Subcutaneous abdominal adipose tissue (tissue), 5 donors: ENCODE data around the gene ZNF407.

ENCODE experiments used
- H3K27ac ChIP-seq: one replicate; pipeline ENCODE4 v1.7.0; 2013; ENCODE audit warnings: low read depth, mild to moderate bottlenecking, inconsistent platforms, low read length, moderate library complexity
- H3K27me3 ChIP-seq, 5 donors: one replicate each; pipeline ENCODE4 v1.7.0; 2013; ENCODE audit warnings: low read length in 5 of 5, inconsistent platforms in 1 of 5; ENCODE audit not compliant: control insufficient read depth in 5 of 5, insufficient read depth in 4 of 5
- H3K36me3 ChIP-seq, 5 donors: one replicate each; pipeline ENCODE4 v1.7.0; 2013; ENCODE audit warnings: low read length in 5 of 5; ENCODE audit not compliant: control insufficient read depth in 5 of 5, insufficient read depth in 5 of 5
- H3K4me1 ChIP-seq, 5 donors: one replicate each; pipeline ENCODE4 v1.7.0; 2013; ENCODE audit warnings: low read length in 5 of 5, mild to moderate bottlenecking in 3 of 5, moderate library complexity in 1 of 5; ENCODE audit not compliant: control insufficient read depth in 5 of 5, insufficient read depth in 5 of 5
- H3K4me3 ChIP-seq, 5 donors: one replicate each; pipeline ENCODE4 v1.7.0; 2013; ENCODE audit warnings: low read length in 5 of 5, low read depth in 1 of 5
- H3K9ac ChIP-seq, 5 donors: one replicate each; pipeline ENCODE4 v1.7.0; 2013; ENCODE audit warnings: low read length in 5 of 5, mild to moderate bottlenecking in 4 of 5, moderate library complexity in 3 of 5
- H3K9me3 ChIP-seq, 5 donors: one replicate each; pipeline ENCODE4 v1.7.0; 2013; ENCODE audit warnings: low read length in 5 of 5; ENCODE audit not compliant: control insufficient read depth in 5 of 5
- donor health status: healthy.
- donor health status: healthy.
- donor health status: healthy.
- donor health status: healthy.
- donor health status: healthy.

The ZNF407 gene

DNA sequence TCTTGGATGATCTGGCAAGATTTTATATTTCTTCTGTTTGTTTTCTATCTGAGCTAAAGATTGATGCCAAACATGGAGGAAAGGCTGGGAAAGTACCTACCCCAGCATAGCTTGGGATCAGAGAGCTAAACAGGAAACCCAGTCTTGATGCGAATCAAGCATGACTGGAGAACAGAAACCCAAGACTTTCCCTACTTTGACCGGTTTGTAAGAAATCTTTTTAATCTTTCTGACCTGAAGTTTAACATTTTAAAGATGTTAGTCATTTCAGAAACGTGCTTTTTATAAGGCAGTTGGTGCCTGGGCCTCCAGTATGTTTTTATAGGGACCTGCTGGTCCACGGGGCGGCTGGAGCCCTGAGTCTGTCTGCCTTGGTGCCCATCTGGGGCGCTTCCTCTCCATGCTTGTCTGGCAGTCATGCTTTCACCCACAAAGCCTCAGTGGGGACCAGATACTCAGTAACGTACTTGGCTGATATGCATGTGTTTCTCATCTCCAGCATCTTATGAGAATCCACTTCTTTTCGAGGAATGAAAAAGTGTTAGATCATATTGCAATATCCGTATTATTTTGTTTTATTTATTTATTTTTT lies 344.7 kb downstream of the ZNF407 start:
- Histone ChIP-seq H3K9ac (no peak overlapping the region), H3K4me3 (no peak overlapping the region), H3K27ac (no peak overlapping the region), H3K36me3 (no peaks in the 10 kb centered on the region), H3K4me1 (no peaks in the 10 kb centered on the region), H3K27me3 (no peaks in the 10 kb centered on the region), H3K9me3 (no peaks in the 10 kb centered on the region)

DNA sequence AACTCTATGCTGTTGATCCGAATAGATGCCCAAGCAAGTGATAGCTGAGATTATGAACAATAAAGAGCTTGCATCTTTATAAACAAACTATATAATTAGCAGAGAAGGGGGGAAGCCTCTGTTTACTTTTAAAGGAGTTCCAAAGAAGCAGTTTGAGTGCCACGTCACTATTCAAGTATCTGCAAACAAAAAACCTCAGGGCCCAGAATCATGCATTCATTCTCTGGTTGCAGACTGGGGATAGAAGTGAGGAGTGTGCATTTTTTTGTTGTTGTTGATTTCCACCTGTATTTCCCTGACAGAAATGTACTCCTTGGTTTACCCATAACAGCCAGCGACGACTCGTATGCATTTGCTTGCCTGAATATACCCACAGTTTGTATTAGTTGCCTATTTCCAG lies 347.0 kb downstream of the ZNF407 start:
- H3K4me1 ChIP-seq: no peaks in the 10 kb centered on the region
- H3K9ac ChIP-seq: no peak overlapping the region
- no peaks in the 10 kb centered on the region for H3K9me3 ChIP-seq
- no peaks in the 10 kb centered on the region for H3K36me3 ChIP-seq
- no peaks in the 10 kb centered on the region for H3K27me3 ChIP-seq
- no peak overlapping the region for H3K27ac ChIP-seq
- H3K4me3 ChIP-seq: no peak overlapping the region

DNA sequence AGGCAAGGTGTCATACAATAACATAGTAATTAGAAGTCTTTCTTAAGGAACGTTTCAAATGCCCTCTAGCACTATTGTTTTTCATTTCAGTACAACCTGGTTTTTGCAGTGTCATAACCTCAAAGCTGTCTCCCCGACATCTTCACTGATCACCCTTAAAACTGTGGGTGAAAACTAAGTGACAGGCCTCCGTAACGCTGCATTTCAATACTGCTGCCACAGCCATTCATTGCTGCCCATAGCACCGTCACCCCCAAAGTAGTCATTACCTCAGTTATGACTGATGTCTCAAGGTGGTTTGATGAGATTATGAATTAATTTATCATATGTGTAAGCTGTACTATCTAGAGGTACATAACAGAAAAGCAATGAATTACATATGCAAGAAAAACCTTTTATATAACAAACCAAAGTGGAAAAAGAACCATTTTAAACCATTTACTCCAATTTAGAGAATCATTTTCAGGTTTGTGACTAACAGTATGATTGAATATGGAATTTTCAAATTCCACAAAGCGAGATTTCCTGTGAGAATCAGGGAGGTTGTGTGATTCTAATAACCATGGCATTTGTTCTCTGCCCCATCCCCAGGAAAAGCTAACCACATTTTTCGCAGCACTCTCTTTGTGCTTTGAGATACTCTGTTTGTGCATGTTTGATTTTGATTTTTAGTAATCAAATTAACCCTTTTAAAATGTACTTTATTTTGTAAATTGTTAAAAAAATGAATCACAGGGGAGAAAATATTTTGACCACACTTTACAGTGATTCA lies 348.3 kb downstream of the ZNF407 start:
- Histone ChIP-seq H3K4me1 (peaks cover 0 to 7% (median 0%) of the 10 kb centered on the region in 5 donors), H3K9ac (no peak overlapping the region), H3K36me3 (no peaks in the 10 kb centered on the region), H3K4me3 (no peak overlapping the region), H3K27ac (no peak overlapping the region), H3K9me3 (no peaks in the 10 kb centered on the region), H3K27me3 (no peaks in the 10 kb centered on the region)

DNA sequence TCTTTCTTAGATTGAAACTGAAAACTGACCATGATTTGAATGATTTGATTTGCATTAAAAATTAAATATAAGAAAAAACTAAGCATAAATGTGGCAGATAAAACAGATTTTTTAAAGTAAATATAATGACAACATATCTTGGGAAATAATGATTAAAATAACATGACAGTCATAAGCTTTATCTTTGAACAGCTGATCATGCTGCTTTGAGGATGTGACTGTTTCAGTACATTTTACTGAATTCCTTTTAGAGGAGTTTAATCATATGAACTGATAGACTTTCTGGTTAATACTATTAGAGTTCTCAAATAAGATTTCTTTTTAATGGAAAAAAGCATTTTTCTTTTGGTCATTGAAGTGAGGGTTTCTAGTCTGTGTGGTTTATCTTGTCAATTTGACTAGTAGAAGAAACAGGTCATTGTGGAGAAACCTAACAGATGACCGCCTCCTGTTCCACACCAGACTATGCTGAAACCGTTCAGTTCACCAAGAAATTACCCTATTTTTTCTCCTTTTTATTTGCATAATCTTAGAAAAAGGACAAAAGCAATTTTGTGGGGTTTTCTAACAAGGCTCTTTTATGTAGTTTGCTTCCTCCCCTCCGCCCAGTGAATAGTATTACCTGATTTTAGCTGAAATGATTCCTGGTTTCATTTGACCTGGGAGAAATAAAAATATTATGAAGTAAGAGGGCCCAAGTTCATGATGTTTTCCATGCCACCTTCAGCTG lies 349.1 kb downstream of the ZNF407 start:
- Histone ChIP-seq H3K9ac (no peak overlapping the region), H3K27ac (no peak overlapping the region), H3K9me3 (no peaks in the 10 kb centered on the region), H3K27me3 (no peaks in the 10 kb centered on the region), H3K4me3 (no peak overlapping the region), H3K4me1 (peaks cover 0 to 11% (median 0%) of the 10 kb centered on the region in 5 donors), H3K36me3 (no peaks in the 10 kb centered on the region)

DNA sequence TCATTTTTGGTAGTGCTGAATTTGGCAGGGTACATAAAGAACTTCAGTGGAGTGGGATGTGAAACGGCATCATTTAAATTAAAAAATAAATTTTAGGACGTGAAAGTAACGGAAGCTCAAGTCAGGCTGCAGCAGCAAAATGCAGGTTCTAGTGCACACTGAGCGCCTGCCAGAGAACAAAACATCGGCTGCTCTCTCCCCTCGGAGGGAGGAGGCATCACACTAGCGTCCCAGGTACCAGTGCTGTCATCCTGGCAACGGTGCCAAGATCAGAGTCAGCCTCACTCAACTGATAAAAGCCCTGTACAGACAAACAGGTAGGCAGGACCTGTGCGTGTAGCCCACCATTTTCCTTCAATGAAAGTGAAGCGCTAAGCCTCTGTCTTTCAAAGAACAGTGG lies 349.7 kb downstream of the ZNF407 start:
- no peaks in the 10 kb centered on the region for H3K9me3 ChIP-seq
- H3K4me1 ChIP-seq: peaks cover 0 to 11% (median 0%) of the 10 kb centered on the region in 5 donors
- H3K4me3 ChIP-seq: no peak overlapping the region
- H3K27ac ChIP-seq: no peak overlapping the region
- no peak overlapping the region for H3K9ac ChIP-seq
- no peaks in the 10 kb centered on the region for H3K27me3 ChIP-seq
- H3K36me3 ChIP-seq: no peaks in the 10 kb centered on the region

DNA sequence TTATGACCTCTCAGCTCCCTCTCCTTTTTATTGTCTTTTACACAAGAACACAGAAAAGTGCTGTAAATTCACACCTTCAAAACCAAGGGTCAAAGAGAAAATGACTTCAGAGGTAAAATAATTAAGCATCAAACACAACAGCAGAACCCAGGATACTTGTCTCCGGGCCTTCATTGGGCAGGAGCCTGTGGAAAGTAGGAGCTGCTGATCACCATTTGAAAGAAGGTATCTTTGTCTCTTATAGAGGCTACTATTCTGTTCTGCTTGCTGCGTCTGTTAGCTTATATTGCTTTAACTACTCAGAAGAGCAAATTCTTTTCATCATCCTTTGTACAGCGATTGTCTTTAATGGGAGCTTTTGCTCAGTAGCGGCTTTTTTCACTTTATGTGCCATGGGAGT lies 350.2 kb downstream of the ZNF407 start:
- H3K4me1 ChIP-seq: peaks cover 0 to 11% (median 0%) of the 10 kb centered on the region in 5 donors
- H3K4me3 ChIP-seq: no peak overlapping the region
- H3K27ac ChIP-seq: no peak overlapping the region
- H3K36me3 ChIP-seq: no peaks in the 10 kb centered on the region
- no peak overlapping the region for H3K9ac ChIP-seq
- no peaks in the 10 kb centered on the region for H3K9me3 ChIP-seq
- H3K27me3 ChIP-seq: no peaks in the 10 kb centered on the region

DNA sequence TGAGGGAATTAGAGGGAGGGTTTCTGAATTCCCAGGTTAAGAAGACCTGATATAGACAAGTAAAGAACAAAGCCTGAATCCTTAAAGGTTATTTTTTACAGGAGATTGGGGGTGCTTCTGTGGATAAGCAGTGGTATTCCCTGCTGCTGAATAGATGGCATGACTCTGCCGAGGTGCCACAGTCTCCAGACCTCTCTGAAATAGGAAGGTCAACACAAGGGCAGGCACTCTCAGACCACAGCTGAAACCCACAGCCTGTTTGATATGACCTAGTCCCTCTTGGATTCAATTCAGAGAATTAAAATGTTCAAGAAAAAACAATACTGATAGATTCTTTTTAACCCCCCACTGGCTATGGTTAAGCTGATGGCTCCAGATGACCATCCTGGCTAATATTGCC lies 351.9 kb downstream of the ZNF407 start:
- Histone ChIP-seq H3K9me3 (no peaks in the 10 kb centered on the region), H3K4me1 (peaks cover 0 to 11% (median 0%) of the 10 kb centered on the region in 5 donors), H3K27ac (no peak overlapping the region), H3K4me3 (no peak overlapping the region), H3K36me3 (no peaks in the 10 kb centered on the region), H3K9ac (no peak overlapping the region), H3K27me3 (no peaks in the 10 kb centered on the region)

DNA sequence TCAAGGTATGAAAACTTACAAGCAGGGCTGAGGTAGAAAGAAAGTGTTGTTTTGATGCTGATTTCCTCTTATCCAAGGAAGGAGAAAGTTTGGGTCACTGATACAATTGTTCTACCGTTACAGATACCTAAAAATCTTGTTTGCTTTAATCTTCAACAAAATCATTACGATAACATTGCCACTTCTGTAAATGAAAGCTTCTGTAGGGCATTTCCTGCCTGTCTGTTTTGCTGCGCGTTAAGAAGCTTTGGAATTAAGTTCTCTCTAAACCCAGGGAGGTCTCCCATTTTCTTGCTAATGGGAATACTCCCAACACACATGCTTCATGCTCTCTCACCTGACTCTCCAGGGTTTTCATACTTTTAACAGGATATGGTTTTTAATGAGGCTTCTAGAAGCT lies 352.8 kb downstream of the ZNF407 start:
- Histone ChIP-seq H3K36me3 (no peaks in the 10 kb centered on the region), H3K4me1 (peaks cover 0 to 11% (median 0%) of the 10 kb centered on the region in 5 donors), H3K4me3 (no peak overlapping the region), H3K9ac (no peak overlapping the region), H3K9me3 (no peaks in the 10 kb centered on the region), H3K27me3 (no peaks in the 10 kb centered on the region), H3K27ac (no peak overlapping the region)

DNA sequence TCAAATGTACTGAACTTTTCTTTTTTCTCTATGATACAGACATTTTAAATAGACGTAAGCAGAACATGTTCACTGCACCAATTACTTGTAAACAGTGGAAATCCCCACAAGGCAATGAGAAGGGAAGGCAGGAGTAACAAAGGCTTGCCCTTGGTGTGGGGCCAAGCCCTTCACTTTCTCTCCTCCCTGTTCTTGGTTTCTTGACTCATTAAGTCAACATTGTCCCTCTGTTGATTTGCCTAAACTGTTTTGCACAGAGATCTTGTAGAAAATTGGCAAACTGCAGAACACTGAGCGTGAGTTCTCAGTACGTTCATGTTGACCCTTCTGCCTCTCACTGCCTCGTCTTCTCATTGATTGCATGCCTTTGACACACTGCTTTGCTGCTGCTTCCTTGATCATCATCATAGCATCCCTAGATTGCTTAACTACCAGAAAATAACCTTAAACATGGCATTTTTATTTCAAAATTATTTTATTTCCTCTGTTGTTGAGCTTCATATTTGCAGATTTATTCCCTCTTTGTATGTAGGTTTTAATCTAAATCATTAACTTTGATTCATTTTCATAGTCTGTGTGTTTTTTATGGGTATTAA lies 353.6 kb downstream of the ZNF407 start:
- Histone ChIP-seq H3K4me1 (peaks cover 0 to 11% (median 0%) of the 10 kb centered on the region in 5 donors), H3K9ac (no peak overlapping the region)

More for the DNA sequence above, 353.6 kb downstream of the ZNF407 start:
- Histone ChIP-seq H3K9me3 (no peaks in the 10 kb centered on the region), H3K27ac (no peak overlapping the region), H3K4me3 (no peak overlapping the region), H3K27me3 (no peaks in the 10 kb centered on the region), H3K36me3 (no peaks in the 10 kb centered on the region)
